Measurements from ENCODE around the gene VSIG10. TPM values are rescaled to one million over a fixed set of nuclear protein-coding genes. Genes with fewer than 3 reads are reported as not detected.
A peak's percentile ranks its signal among the peaks of the same experiment; 100 is the strongest.

The VSIG10 gene
- total RNA-seq, 2 experiments from 2014 or later, result 4.2 to 5.3 TPM

- intact Hi-C loops (cut with micrococcal nuclease), result no loop called here
- Mint-ChIP-seq H3K4me3 (no peak overlapping the region), H3K36me3 (ENCODE audit: low read depth) (peaks cover 52% of the 10 kb centered on the region), H3K4me1 (ENCODE audit: low read depth) (peaks cover 14% of the 10 kb centered on the region), H3K27me3 (no peaks in the 10 kb centered on the region), H3K27ac (no peak overlapping the region), H3K9me3 (no peaks in the 10 kb centered on the region)
- CTCF ChIA-PET, result no interaction called here
- TF ChIP-seq CTCF (IDR thresholded peaks at IDR 0.05), result no peak
- POLR2A ChIA-PET, result interaction anchor here (1.0 to 1.1 kb wide), 2 partner anchors 13 to 15 kb away, joined by 3 to 4 read pairs; no protein-coding TSS in a partner anchor
- no peak for ATAC-seq
- DNase-seq, result no peak
These were observed 83.8 kb downstream of the VSIG10 start for GRCh38 chr12:118020036-118020435.

- DNase-seq (no peak), ATAC-seq (no peak)
- peak overlapping the region; percentile 31 for H3K27ac Mint-ChIP-seq
- H3K27me3 Mint-ChIP-seq, result no peaks in the 10 kb centered on the region
- H3K36me3 Mint-ChIP-seq (ENCODE audit: low read depth), result peaks cover 44% of the 10 kb centered on the region
- ChIA-PET POLR2A (interaction anchor here (1.1 kb wide), 1 partner anchor 10 kb away, joined by 3 read pairs; no protein-coding TSS in a partner anchor), CTCF (interaction anchor here (1.1 to 1.4 kb wide), 2 partner anchors 38 to 47 kb away, joined by 3 read pairs; no protein-coding TSS in a partner anchor)
- intact Hi-C loops (cut with micrococcal nuclease), result no loop called here
- H3K4me3 Mint-ChIP-seq, result peak overlapping the region; percentile 85
- H3K4me1 Mint-ChIP-seq (ENCODE audit: low read depth), result peaks cover 14% of the 10 kb centered on the region
- no peaks in the 10 kb centered on the region for H3K9me3 Mint-ChIP-seq
- no peak for TF ChIP-seq CTCF (IDR thresholded peaks at IDR 0.05)
These were observed 85.9 kb downstream of the VSIG10 start for GRCh38 chr12:118017926-118018325.

- peak; percentile 97 for ATAC-seq
- DNase-seq, result peak; percentile 99
- Mint-ChIP-seq H3K4me1 (ENCODE audit: low read depth) (peaks cover 12% of the 10 kb centered on the region), H3K4me3 (peak within 1 kb of the TSS; percentile 85), H3K27me3 (no peaks in the 10 kb centered on the region), H3K36me3 (ENCODE audit: low read depth) (peaks cover 34% of the 10 kb centered on the region), H3K27ac (peak within 1 kb of the TSS; percentile 93), H3K9me3 (no peaks in the 10 kb centered on the region)
- POLR2A ChIA-PET, result interaction anchor here (0.6 to 1.7 kb wide), 10 partner anchors 16 to 1652 kb away, joined by 3 to 7 read pairs (median 4); partner anchors contain the start of gene WSB2
- TF ChIP-seq CTCF (IDR thresholded peaks at IDR 0.05), result no peak
- CTCF ChIA-PET, result interaction anchor here (0.8 to 1.8 kb wide), 9 partner anchors 11 to 359 kb away, joined by 3 to 6 read pairs (median 4); partner anchors contain the start of gene SUDS3
- intact Hi-C loops (cut with micrococcal nuclease), result no loop called here
These were observed 87.2 kb downstream of the VSIG10 start, which contains the start of gene RFC5 for GRCh38 chr12:118016424-118017264. TSS of gene RFC5 (plus strand) at chr12:118016703. CDS start at chr12:118016828, 125 bp downstream.

DNA sequence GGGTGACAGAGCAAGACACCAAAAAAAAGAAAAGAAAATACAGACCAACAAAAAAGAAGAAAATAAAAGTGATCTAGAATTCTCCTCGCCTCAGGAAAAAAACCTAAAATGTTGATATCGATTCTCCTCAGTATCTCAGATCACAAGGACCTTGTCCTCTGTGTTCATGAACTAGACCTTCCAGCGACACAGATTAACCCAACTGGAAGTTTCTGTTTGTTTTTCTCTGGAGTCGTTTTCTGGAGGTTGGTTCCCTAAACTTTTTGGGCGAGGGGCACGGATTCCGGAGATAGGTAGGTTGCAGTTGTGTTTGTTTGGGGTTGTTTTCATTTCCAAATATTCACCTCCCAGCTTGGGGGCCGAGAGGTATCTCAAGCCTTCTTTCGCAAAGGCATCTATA, 87.9 kb downstream of the VSIG10 start:
- CTCF ChIA-PET, result interaction anchor here (1.2 to 1.8 kb wide), 6 partner anchors 16 to 360 kb away, joined by 3 to 6 read pairs (median 4); partner anchors contain the start of gene SUDS3
- H3K4me3 Mint-ChIP-seq, result peak overlapping the region; percentile 85
- intact Hi-C loops (cut with micrococcal nuclease), result no loop called here
- ATAC-seq, result no peak
- DNase-seq, result no peak
- no peak overlapping the region for H3K27ac Mint-ChIP-seq
- peaks cover 12% of the 10 kb centered on the region for H3K4me1 Mint-ChIP-seq (ENCODE audit: low read depth)
- no peaks in the 10 kb centered on the region for H3K27me3 Mint-ChIP-seq
- peaks cover 29% of the 10 kb centered on the region for H3K36me3 Mint-ChIP-seq (ENCODE audit: low read depth)
- POLR2A ChIA-PET, result interaction anchor here (0.6 to 1.7 kb wide), 9 partner anchors 17 to 1653 kb away, joined by 3 to 7 read pairs (median 4); no protein-coding TSS in a partner anchor
- no peaks in the 10 kb centered on the region for H3K9me3 Mint-ChIP-seq
- TF ChIP-seq CTCF (IDR thresholded peaks at IDR 0.05), result no peak

- intact Hi-C loops (cut with micrococcal nuclease), result no loop called here
- Mint-ChIP-seq H3K4me1 (ENCODE audit: low read depth) (peaks cover 12% of the 10 kb centered on the region), H3K4me3 (no peak overlapping the region), H3K36me3 (ENCODE audit: low read depth) (peaks cover 23% of the 10 kb centered on the region), H3K27me3 (no peaks in the 10 kb centered on the region), H3K27ac (no peak overlapping the region), H3K9me3 (no peaks in the 10 kb centered on the region)
- no peak for TF ChIP-seq CTCF (IDR thresholded peaks at IDR 0.05)
- ChIA-PET CTCF (no interaction called here), POLR2A (no interaction called here)
- ATAC-seq, result no peak
- DNase-seq, result no peak
These were observed 88.5 kb downstream of the VSIG10 start for GRCh38 chr12:118015306-118015705.

Measured in activated CD8-positive, alpha-beta T cell treated with anti-CD3 and anti-CD28 coated beads for 36 hours (primary cell).